Loucy (cell line): Measurements from ENCODE around the gene MESD.

ENCODE experiments used
- H2AFZ ChIP-seq: fragments of 200-600 bp; sonication (generic); 2 replicates; pipeline ENCODE4 v1.6.0; 2016; ENCODE audit warnings: antibody characterized with exemption, mild to moderate bottlenecking, low read length, moderate library complexity
- H3F3A ChIP-seq: fragments of 200-600 bp; 2 replicates; pipeline ENCODE4 v1.6.0; 2016; ENCODE audit warnings: antibody characterized with exemption, low read depth, mild to moderate bottlenecking
- H3K27me3 ChIP-seq: fragments of 200-600 bp; sonication (generic); 2 replicates; pipeline ENCODE4 v1.6.1; 2014; ENCODE audit warnings: low read length, mild to moderate bottlenecking; ENCODE audit not compliant: insufficient read depth, poor library complexity, severe bottlenecking
- H3K36me3 ChIP-seq: fragments of 200-600 bp; sonication (generic); 2 replicates; pipeline ENCODE4 v1.6.1; 2016; ENCODE audit warnings: low read length; ENCODE audit not compliant: insufficient read depth
- H3K4me1 ChIP-seq: fragments of 200-600 bp; sonication (generic); 2 replicates; pipeline ENCODE4 v1.5.1; 2014; ENCODE audit warnings: low read length, mild to moderate bottlenecking; ENCODE audit not compliant: insufficient read depth, poor library complexity, severe bottlenecking
- H3K4me2 ChIP-seq: fragments of 200-600 bp; sonication (generic); 2 replicates; pipeline ENCODE4 v1.6.0; 2014; ENCODE audit warnings: antibody characterized with exemption, low read length, low read depth, mild to moderate bottlenecking; ENCODE audit not compliant: poor library complexity, severe bottlenecking
- H3K4me3 ChIP-seq: fragments of 200-600 bp; sonication (generic); 2 replicates; pipeline ENCODE4 v1.5.1; 2014; ENCODE audit warnings: low read length, mild to moderate bottlenecking, mixed read lengths; ENCODE audit not compliant: poor library complexity, severe bottlenecking
- H3K79me2 ChIP-seq: fragments of 200-600 bp; sonication (generic); 2 replicates; pipeline ENCODE4 v1.6.1; 2014; ENCODE audit warnings: low read length; ENCODE audit not compliant: insufficient read depth
- H3K9ac ChIP-seq: fragments of 200-600 bp; sonication (generic); 2 replicates; pipeline ENCODE4 v1.6.0; 2014; ENCODE audit warnings: mild to moderate bottlenecking, low read depth, low read length, moderate library complexity; ENCODE audit not compliant: poor library complexity, severe bottlenecking
- H3K9me2 ChIP-seq: fragments of 200-600 bp; sonication (generic); replicated peaks from 2 replicates; pipeline ENCODE4 v1.6.1; 2016; ENCODE audit warnings: low read depth, low read length, mixed read lengths
- H3K9me3 ChIP-seq: fragments of 200-600 bp; sonication (generic); 2 replicates; pipeline ENCODE4 v1.6.1; 2014; ENCODE audit warnings: mild to moderate bottlenecking, antibody characterized with exemption, low read length, low read depth; ENCODE audit not compliant: insufficient read depth
- H4K20me1 ChIP-seq: fragments of 200-600 bp; sonication (generic); 2 replicates; pipeline ENCODE4 v1.6.0; 2014; ENCODE audit warnings: antibody characterized with exemption, low read length, mild to moderate bottlenecking; ENCODE audit not compliant: insufficient read depth, poor library complexity, severe bottlenecking
- EZH2phosphoT487 ChIP-seq: fragments of 200-600 bp; IDR thresholded peaks from 2 replicates; pipeline ENCODE4 v1.6.1; 2018; ENCODE audit warnings: antibody characterized with exemption, mild to moderate bottlenecking, moderate library complexity, borderline replicate concordance
- TF ChIP-seq, protein P1 (sequence below): fragments of 200-600 bp; sonication (generic); conservative IDR thresholded peaks from 2 replicates; pipeline ENCODE4 v1.5.1; 2014; ENCODE audit warnings: mild to moderate bottlenecking, antibody characterized with exemption, low read length

MESD gene

DNA sequence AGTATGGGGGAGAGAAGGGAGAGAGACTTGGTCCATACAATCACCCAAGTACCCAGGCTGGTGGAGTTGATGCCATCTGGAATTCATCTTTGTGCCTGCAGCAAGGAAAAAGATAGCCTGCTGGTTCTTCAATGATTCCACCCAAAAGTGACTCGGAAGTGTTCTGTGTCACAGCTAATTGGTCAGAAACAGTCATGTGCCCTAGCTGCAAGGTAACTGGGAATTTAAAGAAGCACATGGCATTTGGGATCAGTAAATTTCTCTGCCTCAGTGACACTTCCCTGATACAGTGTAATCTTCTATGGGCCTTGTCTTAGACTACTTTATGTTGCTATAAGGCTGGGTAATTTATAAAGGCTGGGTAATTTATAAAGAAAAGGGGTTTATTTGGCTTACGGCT, 28.6 kb upstream of the MESD start:
- H4K20me1 ChIP-seq, result no peaks in the 10 kb centered on the region
- no peaks in the 10 kb centered on the region for H3K9me3 ChIP-seq
- H3K4me2 ChIP-seq, result no peak overlapping the region
- no peaks in the 10 kb centered on the region for H3K27me3 ChIP-seq
- no peak overlapping the region for H3K9ac ChIP-seq
- TF ChIP-seq, protein P1, sequence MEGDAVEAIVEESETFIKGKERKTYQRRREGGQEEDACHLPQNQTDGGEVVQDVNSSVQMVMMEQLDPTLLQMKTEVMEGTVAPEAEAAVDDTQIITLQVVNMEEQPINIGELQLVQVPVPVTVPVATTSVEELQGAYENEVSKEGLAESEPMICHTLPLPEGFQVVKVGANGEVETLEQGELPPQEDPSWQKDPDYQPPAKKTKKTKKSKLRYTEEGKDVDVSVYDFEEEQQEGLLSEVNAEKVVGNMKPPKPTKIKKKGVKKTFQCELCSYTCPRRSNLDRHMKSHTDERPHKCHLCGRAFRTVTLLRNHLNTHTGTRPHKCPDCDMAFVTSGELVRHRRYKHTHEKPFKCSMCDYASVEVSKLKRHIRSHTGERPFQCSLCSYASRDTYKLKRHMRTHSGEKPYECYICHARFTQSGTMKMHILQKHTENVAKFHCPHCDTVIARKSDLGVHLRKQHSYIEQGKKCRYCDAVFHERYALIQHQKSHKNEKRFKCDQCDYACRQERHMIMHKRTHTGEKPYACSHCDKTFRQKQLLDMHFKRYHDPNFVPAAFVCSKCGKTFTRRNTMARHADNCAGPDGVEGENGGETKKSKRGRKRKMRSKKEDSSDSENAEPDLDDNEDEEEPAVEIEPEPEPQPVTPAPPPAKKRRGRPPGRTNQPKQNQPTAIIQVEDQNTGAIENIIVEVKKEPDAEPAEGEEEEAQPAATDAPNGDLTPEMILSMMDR, result no peak
- no peak for TF ChIP-seq EZH2phosphoT487
- no peak overlapping the region for H2AFZ ChIP-seq
- H3K79me2 ChIP-seq, result no peaks in the 10 kb centered on the region
- no peaks in the 10 kb centered on the region for H3F3A ChIP-seq
- H3K36me3 ChIP-seq, result no peaks in the 10 kb centered on the region
- no peaks in the 10 kb centered on the region for H3K9me2 ChIP-seq
- no peak overlapping the region for H3K4me3 ChIP-seq
- H3K4me1 ChIP-seq, result no peaks in the 10 kb centered on the region

DNA sequence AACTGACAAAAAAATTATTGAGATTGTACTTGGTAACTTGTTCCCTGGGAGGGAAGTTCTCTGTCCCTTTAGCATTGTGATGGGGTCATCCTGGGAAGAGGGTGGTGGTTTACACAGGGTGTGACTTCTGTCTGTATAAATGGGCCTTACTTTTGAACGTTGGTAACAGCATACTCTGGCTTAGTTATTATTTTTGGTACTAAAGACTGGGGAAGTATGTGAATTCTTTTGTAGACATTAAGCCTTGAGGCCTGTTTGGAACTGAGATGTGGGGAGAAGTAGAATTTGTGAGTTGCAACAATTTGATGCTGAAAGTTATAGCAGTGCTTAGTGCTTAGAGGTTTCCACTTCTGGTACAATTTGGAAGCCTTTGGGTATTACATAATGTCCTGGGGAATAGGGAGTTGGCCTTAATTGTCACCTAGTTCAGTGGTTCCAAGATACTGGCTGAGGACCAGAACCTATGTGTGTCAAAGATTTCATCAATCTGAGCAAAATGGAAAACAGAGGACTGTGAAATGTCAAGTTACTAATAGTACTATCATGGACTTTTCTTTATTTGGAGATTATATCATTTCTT, 27.0 kb upstream of the MESD start:
- H4K20me1 ChIP-seq, result no peaks in the 10 kb centered on the region
- H3K27me3 ChIP-seq, result no peaks in the 10 kb centered on the region
- no peak overlapping the region for H2AFZ ChIP-seq
- no peak overlapping the region for H3K4me2 ChIP-seq
- no peaks in the 10 kb centered on the region for H3K9me2 ChIP-seq
- H3K4me1 ChIP-seq, result no peaks in the 10 kb centered on the region
- no peak overlapping the region for H3K9ac ChIP-seq
- H3F3A ChIP-seq, result no peaks in the 10 kb centered on the region
- H3K79me2 ChIP-seq, result no peaks in the 10 kb centered on the region; the same call in 1 of the 2 replicates
- H3K4me3 ChIP-seq, result no peak overlapping the region
- H3K9me3 ChIP-seq, result no peaks in the 10 kb centered on the region
- TF ChIP-seq, protein P1, result no peak
- no peak for TF ChIP-seq EZH2phosphoT487
- no peaks in the 10 kb centered on the region for H3K36me3 ChIP-seq

DNA sequence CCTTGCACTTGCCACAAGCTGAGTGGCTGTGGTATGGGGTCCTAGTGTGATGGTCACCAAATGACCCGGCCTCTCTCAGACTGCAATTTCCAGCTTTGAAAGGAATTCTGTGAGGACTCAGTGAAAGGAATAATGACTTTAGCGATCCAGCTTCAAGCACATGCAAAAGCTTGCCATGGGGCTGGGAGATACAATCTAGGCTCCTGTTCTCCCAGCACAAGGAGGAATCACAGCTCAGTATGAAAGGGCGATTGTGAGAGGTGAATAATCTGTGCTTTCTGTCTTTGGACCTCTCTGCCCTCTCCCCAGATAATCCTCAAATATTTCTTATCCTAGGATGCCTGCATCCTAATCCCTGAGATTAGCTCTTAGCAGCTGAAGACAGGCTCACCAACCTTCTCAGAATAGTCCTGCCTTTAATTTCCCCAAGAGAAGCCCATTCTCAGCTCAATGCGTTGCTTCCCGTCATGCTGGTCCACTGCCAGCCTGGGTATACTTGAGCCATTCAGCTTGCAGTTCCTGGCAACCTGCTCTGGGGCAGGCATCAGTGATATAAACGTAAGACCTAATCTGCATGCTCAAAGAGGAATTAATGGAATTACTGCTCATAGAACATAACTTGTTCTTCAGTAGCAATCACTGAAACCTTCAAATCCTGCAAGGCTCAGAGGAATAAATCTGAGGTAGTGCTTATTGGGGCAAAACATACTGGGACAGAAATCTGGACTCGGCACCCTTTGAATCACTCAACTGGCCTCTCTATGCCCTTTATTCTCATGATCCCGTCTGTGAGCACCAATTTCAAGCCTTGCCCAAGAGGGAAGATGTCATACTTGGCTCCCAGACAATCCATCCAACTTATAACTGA, 26.2 kb upstream of the MESD start:
- Histone ChIP-seq H3K9ac (no peak overlapping the region), H3F3A (no peaks in the 10 kb centered on the region), H3K9me3 (no peaks in the 10 kb centered on the region), H4K20me1 (no peaks in the 10 kb centered on the region), H3K79me2 (no peaks in the 10 kb centered on the region; the same call in 1 of the 2 replicates), H3K36me3 (no peaks in the 10 kb centered on the region), H2AFZ (no peak overlapping the region), H3K4me2 (no peak overlapping the region), H3K4me3 (no peak overlapping the region), H3K9me2 (no peaks in the 10 kb centered on the region), H3K4me1 (no peaks in the 10 kb centered on the region), H3K27me3 (no peaks in the 10 kb centered on the region)
- TF ChIP-seq, protein P1, result no peak
- no peak for TF ChIP-seq EZH2phosphoT487
